ENCODE results near the gene VASN. TPM values are rescaled to one million over a fixed set of nuclear protein-coding genes. Genes with fewer than 3 reads are reported as not detected.

The VASN gene
- total and polyA plus RNA-seq, 10 of the 15 experiments (the other 5 are each of a cell fraction or from before 2014, with no cell fraction given) = 0.02 to 0.19 (median 0.14) TPM; not detected in 6

- H2AFZ ChIP-seq (ENCODE audit: control insufficient read depth, low read depth, low read length) = no peak overlapping the region
- no peak for ATAC-seq
- H3K4me3 ChIP-seq = peak overlapping the region; percentile 57; the same call in 1 of the 2 replicates
- intact Hi-C loops (cut with micrococcal nuclease; ENCODE audit: unreplicated experiment) = no loop called here
- peaks cover 6% of the 10 kb centered on the region; the same call in 1 of the 2 replicates for H4K20me1 ChIP-seq (ENCODE audit: control insufficient read depth, insufficient read depth)
- ChIA-PET POLR2A (interaction anchor here (0.6 kb wide), 2 partner anchors 68 to 69 kb away, joined by 3 read pairs; no protein-coding TSS in a partner anchor), CTCF (interaction anchor here (1.2 to 3.2 kb wide), 4 partner anchors 8 to 95 kb away, joined by 3 to 30 read pairs (median 5); partner anchors contain the start of gene TFAP4), RAD21 (ENCODE audit: unreplicated experiment) (interaction anchor here (0.6 to 1.2 kb wide), 3 partner anchors 17 to 61 kb away, joined by 3 read pairs; no protein-coding TSS in a partner anchor), SMC1A (ENCODE audit: uncharacterized antibody, unreplicated experiment) (interaction anchor here (0.9 kb wide), 1 partner anchor 64 kb away, joined by 3 read pairs; no protein-coding TSS in a partner anchor)
- peaks cover 0 to 3% of the 10 kb centered on the region in 2 experiments; a peak in 3 of 4 replicates for H3K36me3 ChIP-seq (ENCODE audit: control insufficient read depth in 2 of 2, insufficient read depth in 2 of 2, low read length in 1 of 2)
- no TSS peak for BruUV-seq (replicated peaks)
- no peak for FAIRE-seq
- in situ Hi-C loops (cut with MboI) = no loop called here
- peak overlapping the region; percentile 79 for H3K4me2 ChIP-seq (ENCODE audit: control insufficient read depth, insufficient read depth)
- H3K4me1 ChIP-seq (ENCODE audit: control insufficient read depth, insufficient read depth, low read length) = no peaks in the 10 kb centered on the region
- DNase-seq (ENCODE audit: low read depth, low spot score) = no peak
- H3K27me3 ChIP-seq (replicated peaks in 1 of 2; ENCODE audit: control insufficient read depth in 2 of 2, insufficient read depth in 2 of 2, low read length in 1 of 2) = no peaks in the 10 kb centered on the region
- H3K9ac ChIP-seq (ENCODE audit: control insufficient read depth, insufficient read depth, low read length) = no peak overlapping the region
- peaks cover 23% of the 10 kb centered on the region for H3K79me2 ChIP-seq (ENCODE audit: control insufficient read depth, insufficient read depth, low read length)
- no peak overlapping the region for H3K27ac ChIP-seq (ENCODE audit: control insufficient read depth, insufficient read depth)
- WGBS (ENCODE audit: insufficient coverage, insufficient replicate concordance, low lambda C conversion rate, missing lambda C conversion rate) = 97% methylated on average over 5 of the region's 5 CpGs
- H3K9me3 ChIP-seq (replicated peaks; ENCODE audit: control insufficient read depth, insufficient read depth, low read length) = no peaks in the 10 kb centered on the region
- TF ChIP-seq ZNF207 (IDR thresholded peaks at IDR 0.05; ENCODE audit: borderline replicate concordance) (no peak), PAX8 (IDR thresholded peaks at IDR 0.05) (no peak), MLLT1 (IDR thresholded peaks at IDR 0.05) (no peak), EP300 (IDR thresholded peaks at IDR 0.05; ENCODE audit: borderline replicate concordance in 1 of 2, control insufficient read depth in 1 of 2, low read depth in 2 of 2, low read length in 2 of 2) (no peak), BMI1 (IDR thresholded peaks at IDR 0.05; ENCODE audit: borderline replicate concordance) (no peak), RAD21 (IDR thresholded peaks at IDR 0.05; ENCODE audit: insufficient read depth, low read depth, low read length) (no peak), MTA2 (IDR thresholded peaks at IDR 0.05; ENCODE audit: low read depth) (no peak), CHD2 (IDR thresholded peaks at IDR 0.05; ENCODE audit: borderline replicate concordance, low read depth, low read length) (no peak), JUND (IDR thresholded peaks at IDR 0.05; ENCODE audit: low read depth, low read length) (no peak), ZNF217 (IDR thresholded peaks at IDR 0.05) (no peak), RCOR1 (conservative IDR thresholded peaks at IDR 0.05; ENCODE audit: low read depth, low read length) (no peak), CHD4 (IDR thresholded peaks at IDR 0.05) (no peak), RELB (IDR thresholded peaks at IDR 0.05; ENCODE audit: low read depth) (no peak), DPF2 (IDR thresholded peaks at IDR 0.05) (no peak), TBL1XR1 (IDR thresholded peaks at IDR 0.05; ENCODE audit: low read depth, low read length) (no peak), IRF5 (IDR thresholded peaks at IDR 0.05; ENCODE audit: borderline replicate concordance) (no peak), CBX5 (IDR thresholded peaks at IDR 0.05; ENCODE audit: low read depth) (no peak), GABPA (IDR thresholded peaks at IDR 0.05; ENCODE audit: low read depth) (no peak)
Measured at GRCh38 chr16:4349332-4349731, 22.3 kb upstream of the VASN start.

All from GM12878 (cell line).